ENCODE results near the gene CPNE2.

Gene CPNE2

DNA sequence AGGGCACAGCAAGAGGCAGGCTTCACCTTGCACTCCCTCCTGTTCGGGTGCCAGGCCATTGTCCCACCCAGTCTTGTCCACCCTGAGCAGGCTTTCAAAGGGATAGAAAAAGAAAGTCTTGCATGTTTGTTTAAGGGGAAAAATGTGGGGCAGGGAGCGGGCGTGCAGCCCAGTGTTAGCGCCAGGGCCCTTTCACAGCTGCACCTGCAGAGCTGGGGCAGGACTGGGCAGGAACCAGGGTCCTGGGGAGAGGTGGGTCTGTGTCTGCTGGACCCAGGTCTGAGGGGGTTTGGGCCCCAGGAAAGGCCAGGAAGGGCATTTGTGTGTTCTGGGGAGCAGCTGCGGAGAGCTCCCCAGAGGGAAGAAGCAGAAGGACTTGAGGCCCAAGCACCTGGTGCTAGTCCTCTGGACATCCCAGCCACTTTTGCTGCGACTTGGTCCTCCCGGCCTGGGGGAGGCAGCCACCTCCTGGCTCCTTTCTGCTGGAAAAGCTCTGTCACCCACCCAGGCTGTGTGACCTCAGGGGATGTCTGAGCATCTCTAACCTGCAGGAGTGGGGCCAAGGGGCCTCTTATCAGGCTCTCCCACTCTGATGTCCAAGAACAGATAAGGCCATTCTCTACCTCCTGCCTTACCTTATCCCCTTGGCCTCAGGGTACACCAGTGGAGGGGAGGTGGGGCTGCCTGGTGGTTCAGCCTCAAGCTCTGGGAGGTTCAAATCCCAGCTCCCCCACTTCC lies 48.7 kb downstream of the CPNE2 start:
- no peaks in the 10 kb centered on the region for H3K9me3 Mint-ChIP-seq
- peaks cover 38 to 48% of the 10 kb centered on the region in 2 donors for H3K4me1 Mint-ChIP-seq (ENCODE audit: low read depth in 2 of 2)
- H3K4me3 Mint-ChIP-seq: peak overlapping the region; percentile 8 to 52
- peak overlapping the region; percentile 71 to 88 for H3K27ac Mint-ChIP-seq
- no peaks in the 10 kb centered on the region for H3K27me3 Mint-ChIP-seq
- H3K36me3 Mint-ChIP-seq (ENCODE audit: insufficient read depth): peaks cover 14% of the 10 kb centered on the region
- no peak for ATAC-seq (replicated peaks)
- no peak for DNase-seq

DNA sequence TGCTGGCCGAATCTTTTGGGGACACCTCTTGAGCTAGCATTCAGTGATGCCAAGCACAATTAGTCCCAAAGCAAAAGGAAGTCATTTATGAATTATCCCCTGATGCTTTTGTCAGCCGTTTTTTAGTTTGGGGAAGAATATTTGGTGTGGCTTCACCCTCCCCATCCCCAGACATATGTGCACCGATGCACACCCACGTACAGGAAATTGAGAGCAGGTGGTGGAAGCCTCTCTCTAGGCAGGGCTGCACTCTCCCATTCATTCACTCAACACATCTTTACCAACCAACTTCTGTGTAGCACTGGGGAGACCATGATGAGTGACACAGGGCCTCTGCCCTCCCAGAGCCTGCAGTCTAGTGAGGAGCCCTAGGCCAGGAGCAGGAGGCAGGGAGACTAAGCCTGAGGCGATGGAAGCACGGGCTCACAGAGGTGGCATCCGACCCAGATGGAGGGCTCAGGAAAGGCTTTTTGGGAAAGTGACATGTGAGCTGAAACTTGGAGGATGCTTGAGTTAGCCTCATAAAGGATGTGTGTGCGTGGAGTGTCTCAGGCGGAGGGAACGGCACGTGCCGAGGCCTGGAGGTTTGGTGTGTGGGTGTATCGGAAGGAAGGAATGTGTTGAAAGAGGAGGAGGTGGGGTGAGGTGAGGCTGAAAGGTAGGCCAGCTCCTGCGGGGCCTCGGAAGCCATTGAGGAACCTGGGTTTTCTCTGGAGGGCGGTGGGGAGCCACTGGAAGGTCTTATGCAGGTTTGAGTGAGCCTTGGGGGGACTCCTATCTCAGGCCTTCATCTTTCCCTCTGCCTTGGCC lies 49.6 kb downstream of the CPNE2 start:
- no peaks in the 10 kb centered on the region for H3K9me3 Mint-ChIP-seq
- DNase-seq: no peak
- H3K4me3 Mint-ChIP-seq: peak overlapping the region; percentile 25 to 52
- peaks cover 34 to 45% of the 10 kb centered on the region in 2 donors for H3K4me1 Mint-ChIP-seq (ENCODE audit: low read depth in 2 of 2)
- peaks cover 10% of the 10 kb centered on the region for H3K36me3 Mint-ChIP-seq (ENCODE audit: insufficient read depth)
- H3K27ac Mint-ChIP-seq: peak overlapping the region; percentile 71 to 86
- H3K27me3 Mint-ChIP-seq: no peaks in the 10 kb centered on the region
- peak; percentile 73 for ATAC-seq (replicated peaks)

DNA sequence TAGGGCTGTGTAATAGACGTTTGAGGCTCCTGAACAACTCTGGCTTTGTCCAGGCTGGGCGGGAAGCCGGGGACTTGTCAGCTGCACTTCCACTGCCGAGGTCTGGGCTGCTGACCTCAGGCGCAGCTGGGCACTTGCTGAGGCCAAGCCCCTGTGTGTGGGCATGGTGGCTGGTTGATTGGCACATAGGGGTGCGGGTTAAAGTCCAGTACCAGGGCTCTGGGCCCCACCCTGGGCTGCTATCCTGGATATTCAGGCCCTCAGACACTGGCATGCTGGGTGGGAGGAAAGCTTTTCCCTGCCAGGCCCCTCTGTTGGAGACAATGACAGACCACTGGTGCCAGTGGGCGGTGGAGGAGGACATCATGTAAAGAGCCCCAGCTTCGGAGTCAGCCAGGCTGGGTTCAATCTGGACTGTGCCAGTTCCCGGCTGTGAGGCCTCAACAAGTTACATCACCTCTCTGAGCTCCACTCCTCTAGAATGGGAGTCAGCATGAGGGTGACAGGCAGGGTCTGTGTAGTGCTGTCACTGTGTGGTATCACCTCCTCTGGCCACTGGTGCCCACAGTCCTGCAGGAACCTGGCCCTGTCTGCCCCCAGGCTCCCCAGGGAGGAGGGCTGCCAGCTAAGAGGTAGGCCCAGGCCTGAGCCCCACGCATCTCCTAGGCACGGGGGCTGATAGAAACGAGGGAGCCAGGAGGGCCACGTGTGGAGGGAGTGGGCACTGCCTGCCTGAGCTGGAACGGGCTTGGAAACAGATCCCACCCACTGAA lies 51.0 kb downstream of the CPNE2 start:
- DNase-seq (no peak), ATAC-seq (replicated peaks) (no peak)
- Mint-ChIP-seq H3K4me1 (ENCODE audit: low read depth in 2 of 2) (peaks cover 32 to 38% of the 10 kb centered on the region in 2 donors), H3K4me3 (no peak overlapping the region), H3K36me3 (ENCODE audit: insufficient read depth) (peaks cover 14% of the 10 kb centered on the region), H3K27ac (peak overlapping the region in 1 of 2 donors; percentile 35), H3K27me3 (no peaks in the 10 kb centered on the region), H3K9me3 (no peaks in the 10 kb centered on the region)

DNA sequence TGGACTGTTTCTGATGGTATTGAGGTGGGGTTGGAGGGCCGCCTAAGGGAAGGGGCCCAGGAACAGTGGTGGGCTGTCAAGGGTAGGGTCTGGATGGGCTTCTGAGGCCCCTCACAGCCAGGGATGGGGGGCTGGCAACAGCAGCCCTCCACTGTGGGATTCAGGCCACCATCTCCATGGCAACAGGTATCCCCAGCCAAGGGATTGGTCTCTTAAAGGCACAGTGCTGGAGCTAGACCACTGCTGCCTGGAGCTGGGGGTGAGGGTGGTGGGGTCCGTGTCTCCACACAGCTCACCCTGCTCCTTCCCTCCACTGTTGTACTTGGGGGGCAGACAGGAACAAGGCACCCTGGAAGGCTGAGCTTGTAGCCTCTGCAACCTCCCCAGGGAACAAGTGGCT lies 51.6 kb downstream of the CPNE2 start:
- H3K4me1 Mint-ChIP-seq (ENCODE audit: low read depth in 2 of 2): peaks cover 25 to 36% of the 10 kb centered on the region in 2 donors
- ATAC-seq (replicated peaks): no peak
- H3K36me3 Mint-ChIP-seq (ENCODE audit: insufficient read depth): peaks cover 14% of the 10 kb centered on the region
- no peak overlapping the region for H3K4me3 Mint-ChIP-seq
- H3K27me3 Mint-ChIP-seq: no peaks in the 10 kb centered on the region
- DNase-seq: no peak
- H3K27ac Mint-ChIP-seq: peak overlapping the region in 1 of 2 donors; percentile 35
- no peaks in the 10 kb centered on the region for H3K9me3 Mint-ChIP-seq

DNA sequence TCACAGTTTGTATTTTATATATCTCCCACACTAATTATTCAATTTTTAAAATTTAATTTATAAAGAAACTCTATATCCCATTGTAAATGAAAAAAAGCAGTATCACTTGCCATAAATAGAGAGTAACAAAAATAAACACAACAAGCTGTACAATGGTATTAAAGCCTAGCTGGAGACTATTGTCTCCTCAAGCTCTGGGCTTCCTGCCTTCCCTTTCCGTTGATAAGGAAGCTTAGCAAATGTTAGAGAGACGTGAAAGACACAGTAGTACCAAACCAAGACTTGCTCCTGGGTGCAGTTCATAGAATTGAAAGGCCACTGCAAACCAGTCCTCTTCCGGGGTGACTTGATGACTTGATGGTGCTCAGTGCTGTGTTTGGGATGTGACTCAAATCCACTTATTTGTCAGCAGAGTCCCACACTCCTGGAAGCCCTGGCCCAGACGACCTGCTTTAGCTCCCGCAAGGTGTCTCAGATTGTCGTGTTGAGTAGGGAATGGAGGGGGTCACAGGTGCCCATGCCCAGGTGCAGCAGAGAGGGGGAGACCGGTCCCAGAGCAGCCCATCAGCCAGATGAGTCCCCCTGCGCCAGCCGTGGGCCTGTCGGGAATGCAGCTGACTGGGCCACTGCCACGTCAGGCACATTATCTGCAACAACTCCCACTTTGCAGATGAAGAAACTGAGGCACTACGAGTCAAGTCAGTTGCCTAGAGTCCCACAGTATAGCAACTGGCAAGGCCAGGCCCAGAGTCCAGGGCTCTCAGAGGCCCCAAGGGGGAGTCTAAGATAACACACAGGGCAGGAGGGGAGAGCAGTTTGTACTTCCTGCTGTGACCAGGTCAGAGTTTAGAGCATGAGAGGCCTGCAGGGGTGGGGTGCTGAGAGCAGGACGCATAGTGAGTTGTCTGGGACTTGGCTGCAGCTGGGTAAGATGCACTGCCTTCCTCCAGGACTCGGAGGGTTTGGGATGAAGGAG lies 53.0 kb downstream of the CPNE2 start:
- Mint-ChIP-seq H3K4me3 (no peak overlapping the region), H3K36me3 (ENCODE audit: insufficient read depth) (peaks cover 14% of the 10 kb centered on the region), H3K27me3 (no peaks in the 10 kb centered on the region), H3K27ac (peak overlapping the region in 1 of 2 donors; percentile 51), H3K4me1 (ENCODE audit: low read depth in 2 of 2) (peaks cover 16 to 26% of the 10 kb centered on the region in 2 donors), H3K9me3 (no peaks in the 10 kb centered on the region)
- DNase-seq (no peak), ATAC-seq (replicated peaks) (no peak)

DNA sequence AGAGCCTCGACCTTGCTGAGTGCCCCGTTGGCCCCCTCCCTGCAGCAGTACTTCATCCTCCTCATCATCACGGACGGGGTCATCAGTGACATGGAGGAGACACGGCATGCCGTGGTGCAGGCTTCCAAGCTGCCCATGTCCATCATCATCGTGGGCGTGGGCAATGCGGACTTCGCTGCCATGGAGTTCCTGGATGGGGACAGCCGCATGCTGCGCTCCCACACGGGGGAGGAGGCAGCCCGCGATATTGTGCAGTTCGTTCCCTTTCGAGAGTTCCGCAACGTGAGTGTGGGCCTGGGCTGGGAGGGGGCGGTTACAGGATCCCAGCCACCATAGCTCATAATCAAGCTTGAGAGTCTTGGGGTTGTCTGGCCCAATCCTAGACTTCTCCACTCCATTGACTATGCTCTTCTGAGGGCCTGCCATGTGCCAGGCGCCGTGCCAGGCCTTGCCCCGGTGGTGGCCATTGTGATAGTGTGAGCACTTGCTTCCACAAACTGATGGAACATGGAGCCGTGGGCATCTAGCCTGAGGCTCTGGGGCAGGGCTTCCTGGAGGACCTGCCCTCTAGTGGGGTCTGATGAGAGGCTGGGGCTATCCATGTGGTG lies 53.8 kb downstream of the CPNE2 start:
- ATAC-seq (replicated peaks) (no peak), DNase-seq (no peak)
- H3K9me3 Mint-ChIP-seq: no peaks in the 10 kb centered on the region
- H3K27me3 Mint-ChIP-seq: no peaks in the 10 kb centered on the region
- H3K36me3 Mint-ChIP-seq (ENCODE audit: insufficient read depth): peaks cover 14% of the 10 kb centered on the region
- H3K4me1 Mint-ChIP-seq (ENCODE audit: low read depth in 2 of 2): peaks cover 16 to 23% of the 10 kb centered on the region in 2 donors
- H3K4me3 Mint-ChIP-seq: no peak overlapping the region
- peak overlapping the region in 1 of 2 donors; percentile 51 for H3K27ac Mint-ChIP-seq

DNA sequence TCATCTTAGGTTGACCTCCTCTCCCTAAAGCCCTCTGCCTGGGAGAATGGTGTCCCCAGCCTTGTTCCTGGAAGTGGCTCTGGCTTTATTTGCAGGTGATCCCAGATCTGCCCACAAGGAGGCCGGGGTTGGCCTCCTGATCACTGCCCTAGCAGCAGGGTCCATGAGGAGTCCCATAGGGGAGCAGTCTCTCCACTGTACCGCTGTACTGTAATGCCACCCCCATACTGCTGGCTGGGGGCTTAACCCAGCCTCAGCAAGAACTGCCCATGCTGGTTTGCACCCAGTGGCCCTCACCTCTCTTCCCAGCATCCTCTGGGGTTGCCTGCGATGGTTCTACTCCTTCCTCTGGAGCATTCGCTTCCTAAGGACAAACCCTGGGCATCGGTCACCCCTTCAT lies 54.4 kb downstream of the CPNE2 start:
- H3K4me3 Mint-ChIP-seq: no peak overlapping the region
- no peaks in the 10 kb centered on the region for H3K27me3 Mint-ChIP-seq
- peaks cover 12 to 19% of the 10 kb centered on the region in 2 donors for H3K4me1 Mint-ChIP-seq (ENCODE audit: low read depth in 2 of 2)
- no peaks in the 10 kb centered on the region for H3K9me3 Mint-ChIP-seq
- DNase-seq (no peak), ATAC-seq (replicated peaks) (no peak)
- H3K27ac Mint-ChIP-seq: peak overlapping the region in 1 of 2 donors; percentile 12
- peaks cover 14% of the 10 kb centered on the region for H3K36me3 Mint-ChIP-seq (ENCODE audit: insufficient read depth)

DNA sequence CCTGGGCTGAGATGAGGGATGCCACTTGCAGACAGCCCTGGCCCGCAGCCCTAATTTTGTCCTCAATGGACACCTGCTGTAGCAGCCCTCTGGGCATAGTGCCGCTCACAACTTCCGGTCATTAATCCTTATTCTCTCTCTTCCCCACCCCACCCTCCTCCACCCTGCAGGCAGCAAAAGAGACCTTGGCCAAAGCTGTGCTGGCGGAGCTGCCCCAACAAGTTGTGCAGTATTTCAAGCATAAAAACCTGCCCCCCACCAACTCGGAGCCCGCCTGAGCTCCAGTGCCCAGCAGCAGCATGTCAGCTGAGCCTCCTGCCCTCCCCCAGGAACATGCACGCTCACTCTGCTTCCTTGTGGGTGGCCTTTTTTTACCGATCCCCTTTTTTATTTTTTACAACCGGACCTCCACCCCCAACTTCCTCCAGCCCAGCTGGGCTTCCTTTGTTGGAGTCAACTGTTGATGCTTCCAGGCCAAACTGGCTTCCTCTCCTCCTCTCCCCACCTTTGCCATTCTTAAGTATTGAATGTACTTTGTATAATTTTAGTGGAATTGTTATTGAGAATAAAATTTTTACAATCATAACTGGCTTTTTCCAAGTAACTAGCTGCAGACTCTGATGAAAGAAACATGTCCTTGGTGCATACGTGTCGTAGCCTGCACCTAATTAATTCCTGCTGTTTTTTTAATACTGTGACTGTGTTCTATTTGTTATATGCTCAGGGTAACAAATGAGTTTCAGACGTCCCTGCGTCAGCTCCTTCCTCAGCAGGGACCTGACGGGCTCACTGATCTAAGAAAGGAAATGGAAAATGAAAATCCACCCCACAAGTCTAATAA lies 55.2 kb downstream of the CPNE2 start:
- peaks cover 5 to 11% of the 10 kb centered on the region in 2 donors for H3K4me1 Mint-ChIP-seq (ENCODE audit: low read depth in 2 of 2)

DNA sequence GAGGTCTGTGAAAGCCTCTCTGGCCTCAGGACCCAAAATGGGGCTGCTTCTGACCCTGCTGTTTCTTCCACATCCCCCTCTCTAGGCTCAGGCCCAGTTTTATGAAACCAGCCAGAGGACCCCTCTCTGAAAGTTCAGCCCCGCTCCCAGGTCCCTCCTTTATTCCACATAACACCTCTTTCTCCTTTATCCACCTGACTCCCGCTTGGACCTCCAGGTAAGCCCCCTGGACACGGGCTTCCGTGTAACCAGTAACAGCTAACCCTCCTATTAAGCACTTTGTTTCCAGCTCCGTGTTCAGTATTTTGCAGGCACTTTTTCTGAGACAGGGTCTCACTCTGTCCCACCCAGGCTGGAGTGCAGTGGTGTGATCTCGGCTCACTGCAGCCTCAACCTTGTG lies 56.1 kb downstream of the CPNE2 start:
- no peak overlapping the region for H3K4me3 Mint-ChIP-seq

More for the DNA sequence above, 55.2 kb downstream of the CPNE2 start:
- H3K4me3 Mint-ChIP-seq: no peak overlapping the region
- no peaks in the 10 kb centered on the region for H3K9me3 Mint-ChIP-seq
- DNase-seq (no peak), ATAC-seq (replicated peaks) (no peak)
- H3K27me3 Mint-ChIP-seq: no peaks in the 10 kb centered on the region
- H3K36me3 Mint-ChIP-seq (ENCODE audit: insufficient read depth): peaks cover 10% of the 10 kb centered on the region
- H3K27ac Mint-ChIP-seq: no peak overlapping the region

DNA sequence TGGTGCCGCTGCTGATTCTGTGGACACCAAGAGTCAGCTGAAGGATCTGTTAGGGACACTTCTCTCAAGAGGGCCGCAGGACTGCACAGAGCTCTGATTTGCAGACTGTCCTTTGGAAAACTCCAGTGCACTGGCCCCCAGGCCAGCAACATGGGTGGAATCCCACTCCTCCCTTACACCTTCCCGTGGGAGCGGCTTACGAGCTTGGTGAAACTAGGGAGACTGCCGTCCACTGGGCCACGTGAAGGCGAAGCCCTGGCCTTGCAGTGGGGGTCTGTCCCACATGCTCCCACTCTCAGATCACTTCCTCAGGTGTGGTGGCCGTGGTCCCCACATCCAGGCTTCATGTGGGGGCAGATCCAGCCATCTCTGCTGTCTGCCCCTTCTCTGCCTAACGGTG lies 57.0 kb downstream of the CPNE2 start:
- Mint-ChIP-seq H3K9me3 (no peaks in the 10 kb centered on the region), H3K4me3 (no peak overlapping the region), H3K27me3 (no peaks in the 10 kb centered on the region), H3K4me1 (ENCODE audit: low read depth in 2 of 2) (peaks cover 5 to 13% of the 10 kb centered on the region in 2 donors), H3K27ac (peak overlapping the region in 1 of 2 donors; percentile 28), H3K36me3 (ENCODE audit: insufficient read depth) (peaks cover 21% of the 10 kb centered on the region)
- DNase-seq: no peak
- ATAC-seq (replicated peaks): no peak

More for the DNA sequence above, 56.1 kb downstream of the CPNE2 start:
- DNase-seq (no peak), ATAC-seq (replicated peaks) (no peak)
- Mint-ChIP-seq H3K4me1 (ENCODE audit: low read depth in 2 of 2) (peaks cover 5 to 11% of the 10 kb centered on the region in 2 donors), H3K27me3 (no peaks in the 10 kb centered on the region), H3K36me3 (ENCODE audit: insufficient read depth) (peaks cover 13% of the 10 kb centered on the region), H3K9me3 (no peaks in the 10 kb centered on the region), H3K27ac (peak overlapping the region; percentile 11 to 75)

DNA sequence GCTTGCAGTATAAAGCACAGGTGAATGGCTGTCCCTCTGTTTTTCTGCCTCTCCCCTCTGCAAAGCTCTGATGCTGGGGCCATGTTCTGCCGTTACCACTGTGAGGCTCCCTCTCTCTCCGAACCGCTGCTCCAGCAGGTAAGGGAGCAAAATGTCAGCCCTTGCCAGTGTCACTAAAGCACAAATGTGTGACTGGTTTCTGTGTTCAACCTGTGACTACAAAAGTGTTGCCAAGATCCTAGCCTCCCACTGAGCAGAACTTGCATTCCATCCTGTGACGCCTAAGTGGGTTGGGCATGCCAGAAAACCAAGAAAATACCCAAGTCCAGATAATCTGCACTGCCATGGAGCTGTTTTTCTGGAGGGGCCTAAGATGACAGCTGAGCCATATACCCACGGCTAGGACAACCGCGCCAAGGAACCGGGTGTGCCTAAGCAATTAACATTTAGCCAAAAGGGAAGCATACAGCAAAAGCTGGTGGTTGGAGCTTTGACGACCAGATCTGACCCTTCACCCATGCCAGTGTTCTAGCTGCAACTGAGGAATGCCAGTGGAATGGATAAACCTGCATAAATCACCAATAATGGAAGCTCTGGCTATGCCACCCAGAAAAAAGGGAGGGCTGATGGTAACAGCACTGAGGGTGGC lies 58.4 kb downstream of the CPNE2 start:
- H3K4me1 Mint-ChIP-seq (ENCODE audit: low read depth in 2 of 2): peaks cover 7% of the 10 kb centered on the region in 2 donors
- H3K4me3 Mint-ChIP-seq: no peak overlapping the region
- no peaks in the 10 kb centered on the region for H3K9me3 Mint-ChIP-seq
- H3K27me3 Mint-ChIP-seq: no peaks in the 10 kb centered on the region
- ATAC-seq (replicated peaks) (no peak), DNase-seq (no peak)
- H3K36me3 Mint-ChIP-seq (ENCODE audit: insufficient read depth): peaks cover 25% of the 10 kb centered on the region
- no peak overlapping the region for H3K27ac Mint-ChIP-seq

Measured in effector memory CD8-positive, alpha-beta T cell (primary cell).